Keratinocyte (primary cell): ENCODE results near the gene CACNA1B. TPM values are rescaled to one million over a fixed set of nuclear protein-coding genes. Genes with fewer than 3 reads are reported as not detected.

ENCODE experiments used
- DNase-seq: peaks from one replicate; pipeline ENCODE4 v3.0.0-alpha.2; 2011; ENCODE audit warnings: low read depth, missing footprints, low spot score
- FAIRE-seq: peaks from 2 replicates; lab custom pipeline; 2011; peaks lifted over from hg19 to GRCh38; lab: Jason Lieb, UNC
- H2AFZ ChIP-seq: 2 replicates; pipeline ENCODE4 v1.6.0; 2012; ENCODE audit warnings: low read length, control low read depth, inconsistent platforms; ENCODE audit not compliant: control insufficient read depth
- H3K27ac ChIP-seq: 2 replicates; pipeline ENCODE4 v1.5.1; 2011; ENCODE audit warnings: low read length; ENCODE audit not compliant: control insufficient read depth, insufficient read depth
- H3K27me3 ChIP-seq: 3 replicates; pipeline ENCODE4 v1.6.0; 2011; ENCODE audit warnings: low read length; ENCODE audit not compliant: control insufficient read depth, insufficient read depth; ENCODE audit errors: extremely low read depth
- H3K36me3 ChIP-seq, 2 experiments: 2 replicates in 1 of 2; 3 replicates in 1 of 2; pipeline ENCODE4 v1.5.1; 2011; ENCODE audit warnings: low read length in 2 of 2, mild to moderate bottlenecking in 1 of 2; ENCODE audit not compliant: control insufficient read depth in 2 of 2, insufficient read depth in 2 of 2; ENCODE audit errors: extremely low read depth in 1 of 2
- H3K4me1 ChIP-seq: 3 replicates; pipeline ENCODE4 v1.5.1; 2011; ENCODE audit warnings: low read length; ENCODE audit not compliant: control insufficient read depth, insufficient read depth; ENCODE audit errors: extremely low read depth
- H3K4me2 ChIP-seq: 3 replicates; pipeline ENCODE4 v1.6.0; 2011; ENCODE audit warnings: low read depth, low read length; ENCODE audit not compliant: control insufficient read depth, insufficient read depth; ENCODE audit errors: extremely low read depth
- H3K4me3 ChIP-seq, 3 experiments: fragments of 200-600 bp in 1 of 3; sonication (generic) in 1 of 3; 2 replicates in 2 of 3; 3 replicates in 1 of 3; pipeline ENCODE4 v1.5.1; 2011 to 2016; ENCODE audit warnings: low read length in 3 of 3, mild to moderate bottlenecking in 3 of 3, control low read depth in 2 of 3, inconsistent platforms in 1 of 3, low read depth in 1 of 3, mixed read lengths in 1 of 3, mixed run types in 1 of 3, moderate library complexity in 1 of 3; ENCODE audit not compliant: control insufficient read depth in 2 of 3, insufficient read depth in 2 of 3; ENCODE audit errors: extremely low read depth in 1 of 3
- H3K79me2 ChIP-seq: 2 replicates; pipeline ENCODE4 v1.6.0; 2012; ENCODE audit warnings: low read length; ENCODE audit not compliant: control insufficient read depth, insufficient read depth
- H3K9ac ChIP-seq: 3 replicates; pipeline ENCODE4 v1.6.0; 2011; ENCODE audit warnings: low read length; ENCODE audit not compliant: control insufficient read depth, insufficient read depth; ENCODE audit errors: extremely low read depth
- H3K9me1 ChIP-seq: 3 replicates; pipeline ENCODE4 v1.6.0; 2011; ENCODE audit warnings: low read length; ENCODE audit not compliant: control insufficient read depth, insufficient read depth; ENCODE audit errors: extremely low read depth
- H3K9me3 ChIP-seq: 2 replicates; pipeline ENCODE4 v1.5.1; 2012; ENCODE audit warnings: low read depth, low read length; ENCODE audit not compliant: control insufficient read depth
- H4K20me1 ChIP-seq: 3 replicates; pipeline ENCODE4 v1.6.0; 2011; ENCODE audit warnings: low read length; ENCODE audit not compliant: control insufficient read depth, insufficient read depth; ENCODE audit errors: extremely low read depth
- CTCF ChIP-seq, 3 experiments: IDR thresholded peaks in 1 of 3; conservative IDR thresholded peaks in 1 of 3; optimal IDR thresholded peaks in 1 of 3; 2 replicates in 2 of 3; 3 replicates in 1 of 3; pipeline versions ENCODE3 to v1.5.1; 2011; ENCODE audit warnings: low read length in 3 of 3, mild to moderate bottlenecking in 3 of 3, moderate library complexity in 2 of 3, control low read depth in 1 of 3, inconsistent platforms in 1 of 3; ENCODE audit not compliant: insufficient read depth in 2 of 3; ENCODE audit errors: extremely low read depth in 1 of 3
- EZH2 ChIP-seq: IDR thresholded peaks from one replicate; pipeline ENCODE4 v1.6.1; 2012; ENCODE audit warnings: inconsistent platforms, mild to moderate bottlenecking, low read length, moderate library complexity
- dilution Hi-C: fragments of 300-500 bp; cut with MboI; formaldehyde crosslinking; loops from one replicate; pipeline ENCODE4 v1.7.0; 2020; ENCODE audit warnings: low sequenced_read_pairs; ENCODE audit not compliant: extremely low pct_ligation_motif_present
- polyA plus RNA-seq, 5 experiments: library from polyadenylated mRNA; depleted of rRNA in 3 of 5; stranded (reverse) in 3 of 5; stranded (forward) in 1 of 5; unstranded in 1 of 5; fragments of >200 nt; gene quantifications; 1 replicate in 1 of 5; 2 replicates in 3 of 5; 3 replicates in 1 of 5; pipeline versions ENCODE4 v1.2.1 to v1.2.3, GENCODE V29; 2011 to 2012; ENCODE audit warnings: missing spikeins in 2 of 5, low read depth in 1 of 5, low replicate concordance in 1 of 5

Gene CACNA1B
- polyA plus RNA-seq, 1 donor (not counting 4 experiments of a cell fraction or from before 2014, with no cell fraction given): 0.01 TPM

GRCh38 chr9:138098116-138098907 is 220.7 kb downstream of the CACNA1B start:
- FAIRE-seq (no peak), DNase-seq (no peak)
- Histone ChIP-seq H3K36me3 (no peaks in the 10 kb centered on the region), H3K9me3 (peaks cover 2% of the 10 kb centered on the region), H3K9ac (no peak overlapping the region), H2AFZ (no peak overlapping the region), H3K4me1 (no peaks in the 10 kb centered on the region), H3K27ac (no peak overlapping the region), H3K79me2 (no peaks in the 10 kb centered on the region), H3K9me1 (no peaks in the 10 kb centered on the region), H3K4me2 (no peak overlapping the region), H3K27me3 (no peaks in the 10 kb centered on the region), H4K20me1 (no peaks in the 10 kb centered on the region), H3K4me3 (no peak overlapping the region)
- TF ChIP-seq CTCF (optimal IDR thresholded peaks at IDR 0.05 in 1 of 3, IDR thresholded peaks at IDR 0.05 in 1 of 3, conservative IDR thresholded peaks at IDR 0.05 in 1 of 3; ENCODE audit: extremely low read depth in 1 of 3, insufficient read depth in 2 of 3, low read length in 3 of 3): no peak
- TF ChIP-seq EZH2: no peak
- dilution Hi-C loops: no loop called here

- no peak overlapping the region for H3K4me3 ChIP-seq
- DNase-seq (no peak), FAIRE-seq (no peak)
- no peaks in the 10 kb centered on the region for H4K20me1 ChIP-seq
- no peaks in the 10 kb centered on the region for H3K4me1 ChIP-seq
- H3K36me3 ChIP-seq: no peaks in the 10 kb centered on the region
- no peaks in the 10 kb centered on the region for H3K79me2 ChIP-seq
- peaks cover 2% of the 10 kb centered on the region for H3K9me3 ChIP-seq
- no peak overlapping the region for H3K4me2 ChIP-seq
- dilution Hi-C loops: no loop called here
- TF ChIP-seq EZH2 (no peak), CTCF (optimal IDR thresholded peaks at IDR 0.05 in 1 of 3, IDR thresholded peaks at IDR 0.05 in 1 of 3, conservative IDR thresholded peaks at IDR 0.05 in 1 of 3; ENCODE audit: extremely low read depth in 1 of 3, insufficient read depth in 2 of 3, low read length in 3 of 3) (no peak)
- no peak overlapping the region for H3K27ac ChIP-seq
- H3K9me1 ChIP-seq: no peaks in the 10 kb centered on the region
- no peaks in the 10 kb centered on the region for H3K27me3 ChIP-seq
- H3K9ac ChIP-seq: no peak overlapping the region
- no peak overlapping the region for H2AFZ ChIP-seq
Observed at GRCh38 chr9:138098908-138099791, 221.6 kb downstream of the CACNA1B start.
